ENCODE results near the gene SLX4.

Gene SLX4

GRCh38 chr16:3597676-3598075, 13.7 kb downstream of the SLX4 start:
- DNase-seq: no peak

- no peak for DNase-seq
Measured at GRCh38 chr16:3597226-3597625, 14.2 kb downstream of the SLX4 start.

GRCh38 chr16:3596101-3596861, 15.1 kb downstream of the SLX4 start:
- no peak for DNase-seq

- no peak for DNase-seq
Measured at GRCh38 chr16:3595521-3596021, 15.8 kb downstream of the SLX4 start.

GRCh38 chr16:3595110-3595486, 16.3 kb downstream of the SLX4 start:
- DNase-seq: no peak

GRCh38 chr16:3594316-3595109, 16.9 kb downstream of the SLX4 start:
- no peak for DNase-seq

- no peak for DNase-seq
Measured at GRCh38 chr16:3592559-3592958, 18.8 kb downstream of the SLX4 start.

- DNase-seq: no peak
Measured at GRCh38 chr16:3591991-3592390, 19.4 kb downstream of the SLX4 start.

GRCh38 chr16:3591436-3591803, 20.0 kb downstream of the SLX4 start:
- no peak for DNase-seq

GRCh38 chr16:3590736-3591435, 20.5 kb downstream of the SLX4 start:
- DNase-seq: no peak

GRCh38 chr16:3589991-3590701, 21.3 kb downstream of the SLX4 start:
- no peak for DNase-seq

GRCh38 chr16:3589441-3589921, 21.9 kb downstream of the SLX4 start:
- no peak for DNase-seq

GRCh38 chr16:3589001-3589400, 22.4 kb downstream of the SLX4 start:
- DNase-seq: no peak

GRCh38 chr16:3587547-3588110, 23.8 kb downstream of the SLX4 start:
- no peak for DNase-seq

- DNase-seq: no peak
Measured at GRCh38 chr16:3584412-3584811, 27.0 kb downstream of the SLX4 start.

- DNase-seq: no peak
Measured at GRCh38 chr16:3583303-3584038, 27.9 kb downstream of the SLX4 start.

- no peak for DNase-seq
Measured at GRCh38 chr16:3582276-3583165, 28.9 kb downstream of the SLX4 start.

GRCh38 chr16:3581392-3581791, 30.0 kb downstream of the SLX4 start:
- no peak for DNase-seq

GRCh38 chr16:3580686-3581085, 30.7 kb downstream of the SLX4 start:
- DNase-seq: no peak

- no peak for DNase-seq
Measured at GRCh38 chr16:3580251-3580651, 31.2 kb downstream of the SLX4 start.

GRCh38 chr16:3579776-3580175, 31.6 kb downstream of the SLX4 start:
- DNase-seq: no peak

Measured in stimulated activated CD8-positive, alpha-beta memory T cell treated with anti-CD3 and anti-CD28 coated beads, Interleukin-4, amount 100 ng/mL, for 48 hours (primary cell).